Testis (tissue), 2 donors: Measurements from ENCODE around the gene SOBP.

Source experiments
- POLR2A ChIP-seq: fragments of 450-650 bp; IDR thresholded peaks from one replicate; pipeline ENCODE4 v1.6.1; 2017; ENCODE audit warnings: antibody characterized with exemption, mild to moderate bottlenecking, moderate library complexity
- TF ChIP-seq, protein P1 (sequence below), 3 experiments: fragments of 450-650 bp in 2 of 3; fragments of 200-600 bp in 1 of 3; sonication (generic) in 1 of 3; IDR thresholded peaks; one replicate each; pipeline ENCODE4 v1.5.1; 2016 to 2019; ENCODE audit warnings: antibody characterized with exemption in 3 of 3, mild to moderate bottlenecking in 2 of 3, moderate library complexity in 1 of 3

DNA sequence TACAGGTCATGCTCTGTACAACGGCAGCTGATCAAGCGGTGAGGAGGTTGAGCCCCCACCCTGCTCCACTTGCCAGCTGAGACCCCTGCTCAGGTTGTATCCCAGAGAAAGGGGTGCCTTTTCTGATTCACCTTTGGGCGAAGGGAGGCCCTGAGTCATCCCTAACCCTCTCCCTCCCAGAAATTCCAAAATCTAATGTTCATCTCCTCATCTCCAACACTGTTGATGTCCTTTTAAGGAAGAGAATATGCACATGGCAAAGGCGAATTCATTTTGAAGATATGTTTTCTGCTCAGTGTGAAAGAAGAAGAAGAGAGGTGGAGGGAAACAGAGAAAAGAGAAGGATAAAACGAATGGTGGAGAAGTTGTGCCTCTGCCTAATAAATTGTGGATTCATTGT lies 213.7 kb downstream of the SOBP start:
- TF ChIP-seq, protein P1, sequence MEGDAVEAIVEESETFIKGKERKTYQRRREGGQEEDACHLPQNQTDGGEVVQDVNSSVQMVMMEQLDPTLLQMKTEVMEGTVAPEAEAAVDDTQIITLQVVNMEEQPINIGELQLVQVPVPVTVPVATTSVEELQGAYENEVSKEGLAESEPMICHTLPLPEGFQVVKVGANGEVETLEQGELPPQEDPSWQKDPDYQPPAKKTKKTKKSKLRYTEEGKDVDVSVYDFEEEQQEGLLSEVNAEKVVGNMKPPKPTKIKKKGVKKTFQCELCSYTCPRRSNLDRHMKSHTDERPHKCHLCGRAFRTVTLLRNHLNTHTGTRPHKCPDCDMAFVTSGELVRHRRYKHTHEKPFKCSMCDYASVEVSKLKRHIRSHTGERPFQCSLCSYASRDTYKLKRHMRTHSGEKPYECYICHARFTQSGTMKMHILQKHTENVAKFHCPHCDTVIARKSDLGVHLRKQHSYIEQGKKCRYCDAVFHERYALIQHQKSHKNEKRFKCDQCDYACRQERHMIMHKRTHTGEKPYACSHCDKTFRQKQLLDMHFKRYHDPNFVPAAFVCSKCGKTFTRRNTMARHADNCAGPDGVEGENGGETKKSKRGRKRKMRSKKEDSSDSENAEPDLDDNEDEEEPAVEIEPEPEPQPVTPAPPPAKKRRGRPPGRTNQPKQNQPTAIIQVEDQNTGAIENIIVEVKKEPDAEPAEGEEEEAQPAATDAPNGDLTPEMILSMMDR (IDR thresholded peaks at IDR 0.05) = no peak
- TF ChIP-seq POLR2A = no peak
